GM12875 (cell line): Measurements from ENCODE around the gene PTPRM.

Experiments used
- H3K4me3 ChIP-seq: one replicate; pipeline ENCODE4 v1.5.1; 2011; ENCODE audit warnings: low read depth, low read length, control low read depth
- TF ChIP-seq, protein P1 (sequence below): IDR thresholded peaks from 2 replicates; pipeline ENCODE4 v1.5.1; 2011; ENCODE audit warnings: low read depth, mild to moderate bottlenecking, control low read depth, inconsistent platforms, low read length, moderate library complexity, borderline replicate concordance; ENCODE audit not compliant: insufficient read depth

The PTPRM gene

GRCh38 chr18:8114480-8114879 is 547.4 kb downstream of the PTPRM start:
- TF ChIP-seq, protein P1, sequence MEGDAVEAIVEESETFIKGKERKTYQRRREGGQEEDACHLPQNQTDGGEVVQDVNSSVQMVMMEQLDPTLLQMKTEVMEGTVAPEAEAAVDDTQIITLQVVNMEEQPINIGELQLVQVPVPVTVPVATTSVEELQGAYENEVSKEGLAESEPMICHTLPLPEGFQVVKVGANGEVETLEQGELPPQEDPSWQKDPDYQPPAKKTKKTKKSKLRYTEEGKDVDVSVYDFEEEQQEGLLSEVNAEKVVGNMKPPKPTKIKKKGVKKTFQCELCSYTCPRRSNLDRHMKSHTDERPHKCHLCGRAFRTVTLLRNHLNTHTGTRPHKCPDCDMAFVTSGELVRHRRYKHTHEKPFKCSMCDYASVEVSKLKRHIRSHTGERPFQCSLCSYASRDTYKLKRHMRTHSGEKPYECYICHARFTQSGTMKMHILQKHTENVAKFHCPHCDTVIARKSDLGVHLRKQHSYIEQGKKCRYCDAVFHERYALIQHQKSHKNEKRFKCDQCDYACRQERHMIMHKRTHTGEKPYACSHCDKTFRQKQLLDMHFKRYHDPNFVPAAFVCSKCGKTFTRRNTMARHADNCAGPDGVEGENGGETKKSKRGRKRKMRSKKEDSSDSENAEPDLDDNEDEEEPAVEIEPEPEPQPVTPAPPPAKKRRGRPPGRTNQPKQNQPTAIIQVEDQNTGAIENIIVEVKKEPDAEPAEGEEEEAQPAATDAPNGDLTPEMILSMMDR: no peak
- no peak overlapping the region for H3K4me3 ChIP-seq

- TF ChIP-seq, protein P1: no peak
- no peak overlapping the region for H3K4me3 ChIP-seq
These were observed 549.4 kb downstream of the PTPRM start for GRCh38 chr18:8116341-8117005.

DNA sequence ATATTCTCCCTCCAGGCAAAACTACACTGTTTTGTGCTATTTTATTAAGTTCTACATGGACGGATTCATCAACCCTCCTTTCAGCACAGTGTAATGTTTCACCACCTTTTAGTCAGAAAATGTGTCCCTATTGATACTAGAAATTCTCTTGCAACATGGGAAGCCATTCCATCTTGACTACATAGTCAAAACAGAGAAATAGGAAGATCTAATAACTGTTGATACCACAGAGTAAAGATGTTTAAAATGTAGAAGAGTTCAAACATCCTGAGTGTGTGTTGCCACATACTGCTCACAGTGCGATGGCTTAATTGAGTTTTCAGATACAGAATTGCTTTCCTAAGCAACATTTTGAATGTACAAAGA is 549.9 kb downstream of the PTPRM start:
- no peak overlapping the region for H3K4me3 ChIP-seq
- TF ChIP-seq, protein P1: no peak

- TF ChIP-seq, protein P1: no peak
- H3K4me3 ChIP-seq: no peak overlapping the region
These were observed 554.0 kb downstream of the PTPRM start for GRCh38 chr18:8121101-8121500.

- TF ChIP-seq, protein P1: no peak
- H3K4me3 ChIP-seq: no peak overlapping the region
These were observed 554.9 kb downstream of the PTPRM start for GRCh38 chr18:8121942-8122480.

DNA sequence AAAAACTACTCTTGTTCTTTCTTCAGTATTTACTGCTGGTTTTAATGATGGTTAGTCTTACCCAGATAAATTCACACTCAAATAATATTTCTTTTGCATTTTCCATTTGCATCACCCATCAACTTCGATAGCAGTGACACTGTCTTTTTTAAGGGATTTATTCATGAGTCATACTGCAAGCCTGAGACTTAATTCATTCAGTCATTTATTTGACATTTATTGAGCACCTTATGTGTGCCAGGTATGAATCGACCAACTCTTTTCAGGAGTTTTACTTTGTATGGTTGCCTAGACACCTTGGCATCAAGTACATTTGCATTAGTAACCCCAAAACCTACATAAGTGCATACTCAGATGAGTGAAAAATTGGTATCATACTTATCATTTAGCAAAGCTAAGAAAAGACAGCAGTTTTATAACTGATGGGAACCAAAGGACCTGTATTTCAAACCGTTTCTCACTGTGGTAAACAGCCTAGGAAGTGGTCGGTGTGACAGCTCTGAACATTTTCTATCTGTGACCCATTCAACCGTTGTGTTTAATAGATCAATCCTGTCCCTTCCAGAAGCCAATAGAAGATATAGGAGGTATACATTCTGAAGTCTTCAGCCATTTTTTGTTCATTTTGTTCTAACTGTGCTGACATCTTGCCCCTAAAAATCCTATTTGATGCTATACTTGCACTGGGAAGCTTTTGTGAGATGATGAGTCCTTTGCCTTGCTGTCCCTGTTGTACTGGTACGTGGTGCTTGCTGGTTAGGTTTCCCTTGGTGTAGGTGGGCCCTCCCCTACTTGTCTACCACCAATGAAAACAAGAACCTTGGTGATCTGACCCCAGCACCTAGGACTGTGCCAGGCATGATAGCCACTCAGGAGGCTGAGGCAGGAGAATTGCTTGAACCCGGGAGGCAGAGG is 557.4 kb downstream of the PTPRM start:
- TF ChIP-seq, protein P1: no peak

More for the DNA sequence above, 557.4 kb downstream of the PTPRM start:
- H3K4me3 ChIP-seq: no peak overlapping the region
